Measurements from ENCODE around the gene KDM4B.

Gene KDM4B

GRCh38 chr19:5196832-5197231, 227.9 kb downstream of the KDM4B start:
- no peak for FAIRE-seq
- no peak for TF ChIP-seq CTCF (IDR thresholded peaks at IDR 0.05; ENCODE audit: insufficient read depth, missing control alignments)
- DNase-seq (ENCODE audit: insufficient read length, low spot score) = no peak

GRCh38 chr19:5200844-5201243, 231.9 kb downstream of the KDM4B start:
- no peak for FAIRE-seq

GRCh38 chr19:5202553-5202952, 233.6 kb downstream of the KDM4B start:
- FAIRE-seq (no peak), DNase-seq (ENCODE audit: insufficient read length, low spot score) (no peak)
- no peak for TF ChIP-seq CTCF (IDR thresholded peaks at IDR 0.05; ENCODE audit: insufficient read depth, missing control alignments)

More at GRCh38 chr19:5200844-5201243, 231.9 kb downstream of the KDM4B start:
- no peak for DNase-seq (ENCODE audit: insufficient read length, low spot score)
- TF ChIP-seq CTCF (IDR thresholded peaks at IDR 0.05; ENCODE audit: insufficient read depth, missing control alignments) = no peak

Data from D721Med (cell line).